GM21367 (cell line): ENCODE data around the gene EHMT2.
"Not testable (repeated sequence)": the region's sequence is repeated elsewhere in the genome, so short reads cannot be mapped to it uniquely, and the experiment has no call there.

Experiments
- ATAC-seq: cut with Tn5 transposase; IDR thresholded peaks from one replicate; pipeline ENCODE4 v1.9.1; 2021; ENCODE audit not compliant: unreplicated experiment

Gene EHMT2

GRCh38 chr6:31897612-31898382 is at the start of gene EHMT2:
Gene EHMT2, minus strand, starts transcription at chr6:31897698. Its CDS starts 21 bp downstream, at chr6:31897677.
- peak; percentile 36 for ATAC-seq

DNA sequence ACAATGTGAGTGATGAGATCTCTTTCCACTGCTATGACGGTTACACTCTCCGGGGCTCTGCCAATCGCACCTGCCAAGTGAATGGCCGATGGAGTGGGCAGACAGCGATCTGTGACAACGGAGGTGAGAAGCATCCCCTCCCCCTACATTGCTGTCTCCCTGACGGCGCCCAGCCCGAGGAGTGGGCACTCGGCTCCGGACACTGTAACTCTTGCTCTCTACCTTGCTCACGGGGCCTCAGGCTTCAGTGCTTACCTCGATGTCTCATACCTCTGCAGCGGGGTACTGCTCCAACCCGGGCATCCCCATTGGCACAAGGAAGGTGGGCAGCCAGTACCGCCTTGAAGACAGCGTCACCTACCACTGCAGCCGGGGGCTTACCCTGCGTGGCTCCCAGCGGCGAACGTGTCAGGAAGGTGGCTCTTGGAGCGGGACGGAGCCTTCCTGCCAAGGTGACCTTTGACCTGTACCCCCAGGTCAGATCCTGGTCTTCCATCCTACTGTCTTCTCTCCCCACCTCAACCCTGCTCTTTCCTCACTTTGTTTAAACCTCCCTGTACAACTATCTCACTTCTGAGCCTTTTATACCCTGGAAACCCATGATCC is 49.7 kb upstream of the EHMT2 start:
- ATAC-seq: no peak

DNA sequence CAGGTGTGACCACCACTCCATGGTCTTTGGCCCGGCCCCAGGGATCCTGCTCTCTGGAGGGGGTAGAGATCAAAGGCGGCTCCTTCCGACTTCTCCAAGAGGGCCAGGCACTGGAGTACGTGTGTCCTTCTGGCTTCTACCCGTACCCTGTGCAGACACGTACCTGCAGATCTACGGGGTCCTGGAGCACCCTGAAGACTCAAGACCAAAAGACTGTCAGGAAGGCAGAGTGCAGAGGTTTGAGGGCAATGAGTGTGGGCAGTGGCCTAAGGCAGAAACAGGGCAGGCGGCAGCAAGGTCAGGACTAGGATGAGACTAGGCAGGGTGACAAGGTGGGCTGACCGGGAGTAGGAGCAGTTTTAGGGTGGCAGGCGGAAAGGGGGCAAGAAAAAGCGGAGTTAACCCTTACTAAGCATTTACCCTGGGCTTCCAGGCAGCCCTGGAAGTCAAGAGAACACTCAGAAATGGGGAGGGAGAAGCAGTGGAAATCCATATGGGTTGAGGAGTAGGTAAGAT is 48.9 kb upstream of the EHMT2 start:
- ATAC-seq: no peak

DNA sequence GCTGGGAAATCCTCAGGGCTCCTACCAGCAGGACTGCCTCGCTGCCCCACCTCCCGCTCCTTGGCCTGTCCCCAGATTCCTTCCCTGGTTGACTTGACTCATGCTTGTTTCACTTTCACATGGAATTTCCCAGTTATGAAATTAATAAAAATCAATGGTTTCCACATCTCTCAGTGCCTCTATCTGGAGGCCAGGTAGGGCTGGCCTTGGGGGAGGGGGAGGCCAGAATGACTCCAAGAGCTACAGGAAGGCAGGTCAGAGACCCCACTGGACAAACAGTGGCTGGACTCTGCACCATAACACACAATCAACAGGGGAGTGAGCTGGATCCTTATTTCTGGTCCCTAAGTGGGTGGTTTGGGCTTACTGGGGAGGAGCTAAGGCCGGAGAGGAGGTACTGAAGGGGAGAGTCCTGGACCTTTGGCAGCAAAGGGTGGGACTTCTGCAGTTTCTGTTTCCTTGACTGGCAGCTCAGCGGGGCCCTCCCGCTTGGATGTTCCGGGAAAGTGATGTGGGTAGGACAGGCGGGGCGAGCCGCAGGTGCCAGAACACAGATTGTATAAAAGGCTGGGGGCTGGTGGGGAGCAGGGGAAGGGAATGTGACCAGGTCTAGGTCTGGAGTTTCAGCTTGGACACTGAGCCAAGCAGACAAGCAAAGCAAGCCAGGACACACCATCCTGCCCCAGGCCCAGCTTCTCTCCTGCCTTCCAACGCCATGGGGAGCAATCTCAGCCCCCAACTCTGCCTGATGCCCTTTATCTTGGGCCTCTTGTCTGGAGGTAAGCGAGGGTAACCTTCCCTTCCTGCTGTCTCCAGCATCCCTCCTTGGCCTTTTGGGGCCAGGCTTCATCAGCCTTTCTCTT is 48.2 kb upstream of the EHMT2 start, which contains the start of gene CFB:
CFB (plus strand) TSS at position 589 of the 863 bp plus-strand sequence; CDS start at position 716, 127 bp downstream.
- no peak for ATAC-seq

GRCh38 chr6:31945154-31945506 is 47.6 kb upstream of the EHMT2 start:
- no peak for ATAC-seq

DNA sequence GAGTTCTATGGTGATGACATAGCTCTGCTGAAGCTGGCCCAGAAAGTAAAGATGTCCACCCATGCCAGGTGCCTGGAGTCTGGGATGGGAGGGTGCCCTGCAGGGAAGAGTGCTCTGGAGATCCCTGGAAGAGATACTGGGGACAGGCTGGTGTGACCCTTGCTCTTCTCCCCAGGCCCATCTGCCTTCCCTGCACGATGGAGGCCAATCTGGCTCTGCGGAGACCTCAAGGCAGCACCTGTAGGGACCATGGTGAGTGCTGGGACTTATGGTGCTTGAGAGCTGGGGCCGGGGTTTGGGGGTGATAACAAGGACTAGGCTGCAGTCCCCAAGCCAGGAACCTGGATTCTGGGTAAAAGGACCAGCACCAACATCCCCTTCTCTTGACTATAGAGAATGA is 46.2 kb upstream of the EHMT2 start:
- no peak for ATAC-seq

DNA sequence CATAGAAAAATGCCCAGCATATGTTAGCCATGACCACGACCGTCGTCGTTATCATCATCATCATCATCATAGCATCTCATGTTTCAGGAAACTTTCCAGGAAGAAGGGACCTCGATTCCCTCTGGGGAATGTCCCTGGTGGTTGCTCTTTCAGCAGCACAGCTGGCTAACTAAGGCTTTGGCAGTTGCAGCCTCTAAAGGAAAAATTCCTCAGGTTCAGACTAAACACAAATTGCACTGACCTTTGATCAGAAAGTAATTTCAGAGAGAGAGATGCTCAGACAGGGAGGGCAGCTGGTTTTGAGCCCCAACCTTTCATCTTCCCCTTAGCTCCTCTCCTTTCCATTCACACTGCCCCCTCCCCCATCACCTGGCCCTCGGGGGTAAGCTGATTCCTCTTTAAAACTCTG is 42.8 kb upstream of the EHMT2 start:
- ATAC-seq: no peak

- no peak for ATAC-seq
Observed at GRCh38 chr6:31935823-31936222, 38.3 kb upstream of the EHMT2 start.

GRCh38 chr6:31935021-31935420 is 37.5 kb upstream of the EHMT2 start:
- ATAC-seq: no peak

GRCh38 chr6:31933537-31933936 is 36.0 kb upstream of the EHMT2 start:
- no peak for ATAC-seq

GRCh38 chr6:31932137-31932536 is 34.6 kb upstream of the EHMT2 start:
- not testable (repeated sequence) for ATAC-seq

GRCh38 chr6:31930962-31931361 is 33.5 kb upstream of the EHMT2 start:
- ATAC-seq: no peak

- no peak for ATAC-seq
Observed at GRCh38 chr6:31928672-31928939, 31.1 kb upstream of the EHMT2 start.

- no peak for ATAC-seq
Observed at GRCh38 chr6:31927863-31928671, 30.6 kb upstream of the EHMT2 start.

- ATAC-seq: no peak
Observed at GRCh38 chr6:31927242-31927862, 29.9 kb upstream of the EHMT2 start, which contains the start of gene C2. Gene C2, plus strand, starts transcription at chr6:31927717. Its CDS starts 36 bp downstream, at chr6:31927753.

- no peak for ATAC-seq
Observed at GRCh38 chr6:31922942-31923341, 25.4 kb upstream of the EHMT2 start.

GRCh38 chr6:31920811-31921210 is 23.3 kb upstream of the EHMT2 start:
- no peak for ATAC-seq

DNA sequence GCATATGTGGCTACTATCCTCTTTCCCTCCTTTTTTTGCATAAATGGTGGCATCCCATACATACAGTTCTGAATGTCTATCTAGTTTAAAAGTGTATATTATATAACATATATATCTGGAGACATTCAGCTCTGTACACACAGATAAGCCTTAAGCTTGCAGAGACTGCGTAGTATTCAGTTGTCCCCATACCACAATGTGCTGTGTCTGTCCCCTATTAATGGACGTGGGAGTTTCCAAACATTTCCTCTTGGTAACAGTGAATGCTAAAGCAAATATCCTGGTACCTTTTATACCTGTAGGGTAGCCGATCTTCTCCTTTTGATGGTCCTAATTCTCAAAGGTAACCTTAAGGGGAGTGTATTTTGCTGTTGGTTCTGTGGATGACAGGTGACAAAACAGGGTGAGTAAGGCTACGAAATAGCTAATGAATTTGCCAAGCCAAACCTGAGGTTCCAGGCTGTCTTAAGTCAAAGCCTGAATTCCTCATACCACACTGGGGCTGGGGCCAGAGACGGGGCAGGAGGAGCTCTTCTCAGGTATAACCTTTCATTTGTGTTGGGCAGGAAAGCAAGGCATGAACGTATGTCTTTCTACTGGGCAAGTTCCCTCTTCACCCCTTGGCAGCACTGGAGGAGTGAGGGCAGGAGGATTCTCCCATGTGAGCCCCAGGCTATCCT is 22.3 kb upstream of the EHMT2 start:
- no peak for ATAC-seq

DNA sequence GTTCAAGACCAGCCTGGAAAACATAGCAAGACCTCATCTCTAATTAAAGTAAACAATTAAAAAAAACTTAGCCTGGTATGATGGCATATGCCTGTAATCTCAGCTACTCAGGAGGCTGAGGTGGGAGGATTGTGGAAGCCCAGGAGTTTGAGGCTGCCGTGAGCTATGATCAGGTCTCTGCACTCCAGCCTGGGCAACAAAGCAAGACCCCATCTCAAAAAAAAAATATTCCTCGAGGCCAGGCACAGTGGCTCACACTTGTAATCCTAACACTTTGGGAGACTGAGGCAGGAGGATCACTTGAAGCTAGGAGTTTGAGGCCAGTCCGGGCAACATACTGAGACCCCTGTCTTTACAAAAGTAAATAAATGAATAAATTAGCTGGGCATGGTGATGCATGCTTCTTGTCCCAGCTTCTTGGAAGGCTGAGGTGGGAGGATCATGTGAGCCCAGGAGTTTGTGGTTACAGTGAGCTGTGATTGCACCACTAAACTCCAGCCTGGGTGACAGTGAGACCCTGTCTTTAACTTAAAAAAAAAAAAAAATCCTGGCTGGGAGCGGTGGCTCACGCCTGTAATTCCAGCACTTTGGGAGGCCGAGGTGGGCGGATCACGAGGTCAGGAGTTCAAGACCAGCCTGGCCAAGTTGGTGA is 20.7 kb upstream of the EHMT2 start:
- ATAC-seq: no peak
